Fibroblast of pulmonary artery (primary cell): ENCODE results near the gene NBAS.

ENCODE experiments used
- DNase-seq: peaks from one replicate; pipeline ENCODE4 v3.0.0-alpha.2; 2010; ENCODE audit warnings: low read depth
- H3K4me3 ChIP-seq: replicated peaks from 2 replicates; pipeline ENCODE4 v1.5.1; 2011; ENCODE audit warnings: low read depth, mild to moderate bottlenecking, control low read depth, low read length, moderate library complexity
- CTCF ChIP-seq: IDR thresholded peaks from 2 replicates; pipeline ENCODE4 v1.5.1; 2011; ENCODE audit warnings: mild to moderate bottlenecking, control low read depth, low read length, inconsistent platforms; ENCODE audit errors: missing control alignments

Gene NBAS

GRCh38 chr2:15559379-15560139 is 1.6 kb downstream of the NBAS start:
- peak overlapping the region; percentile 79 for H3K4me3 ChIP-seq
- no peak for TF ChIP-seq CTCF
- no peak for DNase-seq

- DNase-seq, result no peak
- H3K4me3 ChIP-seq, result no peak overlapping the region
These were observed 3.2 kb downstream of the NBAS start for GRCh38 chr2:15557887-15558311.

GRCh38 chr2:15556311-15556930 is 4.7 kb downstream of the NBAS start:
- no peak for TF ChIP-seq CTCF
- no peak overlapping the region for H3K4me3 ChIP-seq
- no peak for DNase-seq

More at GRCh38 chr2:15557887-15558311, 3.2 kb downstream of the NBAS start:
- no peak for TF ChIP-seq CTCF

GRCh38 chr2:15555760-15556193 is 5.4 kb downstream of the NBAS start:
- no peak for TF ChIP-seq CTCF
- DNase-seq, result no peak
- H3K4me3 ChIP-seq, result no peak overlapping the region

- no peak for DNase-seq
- TF ChIP-seq CTCF, result no peak
These were observed 6.5 kb downstream of the NBAS start for GRCh38 chr2:15554525-15555218.

GRCh38 chr2:15553951-15554350 is 7.2 kb downstream of the NBAS start:
- no peak for DNase-seq
- TF ChIP-seq CTCF, result no peak
- no peak overlapping the region for H3K4me3 ChIP-seq

More at GRCh38 chr2:15554525-15555218, 6.5 kb downstream of the NBAS start:
- no peak overlapping the region for H3K4me3 ChIP-seq
